ENCODE results near the gene SLC9A3. TPM values are rescaled to one million over a fixed set of nuclear protein-coding genes. Genes with fewer than 3 reads are reported as not detected.

SLC9A3 gene
- total RNA-seq, 1 experiment from 2014 or later = 1.5 TPM

DNA sequence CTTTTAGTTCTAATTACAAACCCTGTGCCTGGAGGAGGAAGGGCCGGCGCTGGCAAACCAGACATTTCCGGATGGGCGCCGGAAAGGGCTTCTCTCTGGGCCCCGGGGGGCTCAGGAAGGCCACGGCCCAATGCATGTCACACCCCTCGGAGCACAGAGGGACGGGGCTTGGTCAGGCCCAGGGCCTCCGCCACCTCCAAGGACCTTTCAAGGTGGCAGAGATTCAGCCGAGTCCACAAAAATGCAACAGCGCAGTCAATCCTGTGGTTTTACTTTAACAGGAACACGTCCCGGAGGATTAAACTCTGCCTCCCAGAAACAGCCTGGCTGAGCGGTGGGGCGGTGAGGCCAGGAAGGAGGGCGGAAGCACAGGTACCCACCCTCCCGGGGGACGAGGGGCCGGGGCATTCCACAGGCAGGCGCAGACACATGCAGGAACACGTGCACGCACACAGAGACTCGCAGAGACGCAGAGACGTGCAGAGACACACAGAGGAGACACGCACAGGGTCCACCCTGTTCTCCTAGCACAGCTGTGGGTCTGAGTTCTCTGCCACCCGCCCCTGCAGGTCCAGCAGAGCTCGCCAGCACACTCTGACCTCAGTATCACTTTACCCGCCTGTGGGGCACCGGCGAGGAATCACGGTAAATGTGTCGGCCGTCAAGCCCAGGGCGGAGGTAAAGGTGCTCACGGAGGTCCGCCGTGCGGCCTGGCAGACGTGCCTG is 23.0 kb downstream of the SLC9A3 start:
- TF ChIP-seq JUND (IDR thresholded peaks at IDR 0.05) = no peak
- no peak for TF ChIP-seq SP1 (IDR thresholded peaks at IDR 0.05; ENCODE audit: low read depth)
- TF ChIP-seq EGR1 (IDR thresholded peaks at IDR 0.05; ENCODE audit: low read depth) = no peak
- no peak for TF ChIP-seq FOSL1 (IDR thresholded peaks at IDR 0.05; ENCODE audit: low read depth)
- no peak for TF ChIP-seq EZH2 (IDR thresholded peaks at IDR 0.05)
- TF ChIP-seq, protein P1, sequence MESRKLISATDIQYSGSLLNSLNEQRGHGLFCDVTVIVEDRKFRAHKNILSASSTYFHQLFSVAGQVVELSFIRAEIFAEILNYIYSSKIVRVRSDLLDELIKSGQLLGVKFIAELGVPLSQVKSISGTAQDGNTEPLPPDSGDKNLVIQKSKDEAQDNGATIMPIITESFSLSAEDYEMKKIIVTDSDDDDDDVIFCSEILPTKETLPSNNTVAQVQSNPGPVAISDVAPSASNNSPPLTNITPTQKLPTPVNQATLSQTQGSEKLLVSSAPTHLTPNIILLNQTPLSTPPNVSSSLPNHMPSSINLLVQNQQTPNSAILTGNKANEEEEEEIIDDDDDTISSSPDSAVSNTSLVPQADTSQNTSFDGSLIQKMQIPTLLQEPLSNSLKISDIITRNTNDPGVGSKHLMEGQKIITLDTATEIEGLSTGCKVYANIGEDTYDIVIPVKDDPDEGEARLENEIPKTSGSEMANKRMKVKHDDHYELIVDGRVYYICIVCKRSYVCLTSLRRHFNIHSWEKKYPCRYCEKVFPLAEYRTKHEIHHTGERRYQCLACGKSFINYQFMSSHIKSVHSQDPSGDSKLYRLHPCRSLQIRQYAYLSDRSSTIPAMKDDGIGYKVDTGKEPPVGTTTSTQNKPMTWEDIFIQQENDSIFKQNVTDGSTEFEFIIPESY (IDR thresholded peaks at IDR 0.05; ENCODE audit: extremely low read depth, insufficient replicate concordance, low read length) = no peak
- TF ChIP-seq POLR2AphosphoS5 (IDR thresholded peaks at IDR 0.05; ENCODE audit: low read depth, low read length) = no peak
- no peak for TF ChIP-seq EZH2phosphoT487 (IDR thresholded peaks at IDR 0.05; ENCODE audit: borderline replicate concordance)
- TF ChIP-seq MAX (IDR thresholded peaks at IDR 0.05) = no peak
- TF ChIP-seq YY1 (IDR thresholded peaks at IDR 0.05; ENCODE audit: extremely low read depth, insufficient replicate concordance, low read depth, low read length) = no peak
- TF ChIP-seq, protein P2, sequence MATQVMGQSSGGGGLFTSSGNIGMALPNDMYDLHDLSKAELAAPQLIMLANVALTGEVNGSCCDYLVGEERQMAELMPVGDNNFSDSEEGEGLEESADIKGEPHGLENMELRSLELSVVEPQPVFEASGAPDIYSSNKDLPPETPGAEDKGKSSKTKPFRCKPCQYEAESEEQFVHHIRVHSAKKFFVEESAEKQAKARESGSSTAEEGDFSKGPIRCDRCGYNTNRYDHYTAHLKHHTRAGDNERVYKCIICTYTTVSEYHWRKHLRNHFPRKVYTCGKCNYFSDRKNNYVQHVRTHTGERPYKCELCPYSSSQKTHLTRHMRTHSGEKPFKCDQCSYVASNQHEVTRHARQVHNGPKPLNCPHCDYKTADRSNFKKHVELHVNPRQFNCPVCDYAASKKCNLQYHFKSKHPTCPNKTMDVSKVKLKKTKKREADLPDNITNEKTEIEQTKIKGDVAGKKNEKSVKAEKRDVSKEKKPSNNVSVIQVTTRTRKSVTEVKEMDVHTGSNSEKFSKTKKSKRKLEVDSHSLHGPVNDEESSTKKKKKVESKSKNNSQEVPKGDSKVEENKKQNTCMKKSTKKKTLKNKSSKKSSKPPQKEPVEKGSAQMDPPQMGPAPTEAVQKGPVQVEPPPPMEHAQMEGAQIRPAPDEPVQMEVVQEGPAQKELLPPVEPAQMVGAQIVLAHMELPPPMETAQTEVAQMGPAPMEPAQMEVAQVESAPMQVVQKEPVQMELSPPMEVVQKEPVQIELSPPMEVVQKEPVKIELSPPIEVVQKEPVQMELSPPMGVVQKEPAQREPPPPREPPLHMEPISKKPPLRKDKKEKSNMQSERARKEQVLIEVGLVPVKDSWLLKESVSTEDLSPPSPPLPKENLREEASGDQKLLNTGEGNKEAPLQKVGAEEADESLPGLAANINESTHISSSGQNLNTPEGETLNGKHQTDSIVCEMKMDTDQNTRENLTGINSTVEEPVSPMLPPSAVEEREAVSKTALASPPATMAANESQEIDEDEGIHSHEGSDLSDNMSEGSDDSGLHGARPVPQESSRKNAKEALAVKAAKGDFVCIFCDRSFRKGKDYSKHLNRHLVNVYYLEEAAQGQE (IDR thresholded peaks at IDR 0.05; ENCODE audit: low read depth) = no peak
- no peak for TF ChIP-seq POLR2A (IDR thresholded peaks at IDR 0.05; ENCODE audit: borderline replicate concordance, extremely low read depth, insufficient read depth, insufficient read length)
- TF ChIP-seq, protein P3, sequence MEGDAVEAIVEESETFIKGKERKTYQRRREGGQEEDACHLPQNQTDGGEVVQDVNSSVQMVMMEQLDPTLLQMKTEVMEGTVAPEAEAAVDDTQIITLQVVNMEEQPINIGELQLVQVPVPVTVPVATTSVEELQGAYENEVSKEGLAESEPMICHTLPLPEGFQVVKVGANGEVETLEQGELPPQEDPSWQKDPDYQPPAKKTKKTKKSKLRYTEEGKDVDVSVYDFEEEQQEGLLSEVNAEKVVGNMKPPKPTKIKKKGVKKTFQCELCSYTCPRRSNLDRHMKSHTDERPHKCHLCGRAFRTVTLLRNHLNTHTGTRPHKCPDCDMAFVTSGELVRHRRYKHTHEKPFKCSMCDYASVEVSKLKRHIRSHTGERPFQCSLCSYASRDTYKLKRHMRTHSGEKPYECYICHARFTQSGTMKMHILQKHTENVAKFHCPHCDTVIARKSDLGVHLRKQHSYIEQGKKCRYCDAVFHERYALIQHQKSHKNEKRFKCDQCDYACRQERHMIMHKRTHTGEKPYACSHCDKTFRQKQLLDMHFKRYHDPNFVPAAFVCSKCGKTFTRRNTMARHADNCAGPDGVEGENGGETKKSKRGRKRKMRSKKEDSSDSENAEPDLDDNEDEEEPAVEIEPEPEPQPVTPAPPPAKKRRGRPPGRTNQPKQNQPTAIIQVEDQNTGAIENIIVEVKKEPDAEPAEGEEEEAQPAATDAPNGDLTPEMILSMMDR (IDR thresholded peaks at IDR 0.05 in 2 of 3, conservative IDR thresholded peaks at IDR 0.05 in 1 of 3; ENCODE audit: borderline replicate concordance in 1 of 3, insufficient read depth in 1 of 3, low read depth in 2 of 3, low read length in 2 of 3) = no peak
- no peak for TF ChIP-seq RAD21 (IDR thresholded peaks at IDR 0.05; ENCODE audit: low read depth)
- TF ChIP-seq ZFX (IDR thresholded peaks at IDR 0.05) = no peak
- TF ChIP-seq TCF7L2 (IDR thresholded peaks at IDR 0.05; ENCODE audit: borderline replicate concordance, extremely low read depth, insufficient read depth, insufficient read length) = no peak
- no peak for TF ChIP-seq CBX3 (IDR thresholded peaks at IDR 0.05; ENCODE audit: low read depth)
- TF ChIP-seq ATF3 (IDR thresholded peaks at IDR 0.05) = no peak
- TF ChIP-seq CEBPB (IDR thresholded peaks at IDR 0.05; ENCODE audit: low read depth) = no peak
- POLR2A ChIA-PET = no interaction called here
- H3K79me2 ChIP-seq (ENCODE audit: insufficient read depth, low read length) = no peaks in the 10 kb centered on the region
- no peaks in the 10 kb centered on the region for H4K20me1 ChIP-seq (ENCODE audit: insufficient read depth)
- H2AFZ ChIP-seq (ENCODE audit: low read depth, low read length, poor library complexity, severe bottlenecking) = no peak overlapping the region
- RAD21 ChIA-PET (ENCODE audit: low non-redundant PET in 1 of 2, low total read pairs in 2 of 2, uncharacterized antibody in 2 of 2, unreplicated experiment in 2 of 2) = no interaction called here
- intact Hi-C loops (cut with micrococcal nuclease) = no loop called here
- no peaks in the 10 kb centered on the region for H3K36me3 ChIP-seq (ENCODE audit: control insufficient read depth in 1 of 2, insufficient read depth in 2 of 2, low read length in 2 of 2)
- no peak for ATAC-seq
- H3K9me2 ChIP-seq (ENCODE audit: insufficient read depth) = no peaks in the 10 kb centered on the region
- H3K9me3 ChIP-seq (ENCODE audit: control insufficient read depth in 1 of 2, insufficient read depth in 1 of 2, low read depth in 1 of 2, low read length in 2 of 2) = no peaks in the 10 kb centered on the region
- no peak overlapping the region for H3K9ac ChIP-seq (ENCODE audit: low read length)
- H3K4me3 ChIP-seq (replicated peaks in 1 of 2; ENCODE audit: low read depth in 1 of 2, low read length in 2 of 2) = no peak overlapping the region
- no peaks in the 10 kb centered on the region for H3K27me3 ChIP-seq (ENCODE audit: insufficient read depth, low read length)
- H3K4me2 ChIP-seq (ENCODE audit: low read length) = no peak overlapping the region
- BruUV-seq (replicated peaks) = no TSS peak
- H3K4me1 ChIP-seq (ENCODE audit: control insufficient read depth in 1 of 2, insufficient read depth in 2 of 2, low read length in 2 of 2) = no peaks in the 10 kb centered on the region
- CTCF ChIA-PET = no interaction called here
- no peak for DNase-seq (ENCODE audit: low read depth, low spot score)
- H3K27ac ChIP-seq (ENCODE audit: low read depth, low read length) = no peak overlapping the region
